DOHH2 (cell line): Measurements from ENCODE around the gene ALG12.

ENCODE experiments used
- H3F3A ChIP-seq: fragments of 200-600 bp; sonication (generic), shearing (Covaris generic); 2 replicates; pipeline ENCODE4 v1.6.0; 2016; ENCODE audit warnings: antibody characterized with exemption, mild to moderate bottlenecking; ENCODE audit not compliant: control insufficient read depth, insufficient read depth
- H3K27ac ChIP-seq: fragments of 200-600 bp; sonication (generic); 2 replicates; pipeline ENCODE4 v1.5.1; 2014; ENCODE audit warnings: low read depth, mild to moderate bottlenecking, low read length, moderate library complexity
- H3K27me3 ChIP-seq: fragments of 200-600 bp; sonication (generic); 2 replicates; pipeline ENCODE4 v1.6.1; 2014; ENCODE audit warnings: mild to moderate bottlenecking, low read length, mixed read lengths; ENCODE audit not compliant: control insufficient read depth
- H3K36me3 ChIP-seq: fragments of 200-600 bp; sonication (generic); 2 replicates; pipeline ENCODE4 v1.6.1; 2014; ENCODE audit warnings: mild to moderate bottlenecking, low read length, moderate library complexity, mixed read lengths; ENCODE audit not compliant: control insufficient read depth
- H3K4me1 ChIP-seq: fragments of 200-600 bp; sonication (generic); 2 replicates; pipeline ENCODE4 v1.6.1; 2014; ENCODE audit warnings: mild to moderate bottlenecking, low read length, mixed read lengths; ENCODE audit not compliant: control insufficient read depth
- H3K4me2 ChIP-seq: fragments of 200-600 bp; sonication (generic); 2 replicates; pipeline ENCODE4 v1.6.0; 2014; ENCODE audit warnings: mild to moderate bottlenecking, low read length, moderate library complexity
- H3K4me3 ChIP-seq: fragments of 200-600 bp; sonication (generic); 2 replicates; pipeline ENCODE4 v1.5.1; 2014; ENCODE audit warnings: mild to moderate bottlenecking, low read length, mixed read lengths
- H3K79me2 ChIP-seq: fragments of 200-600 bp; sonication (generic); 2 replicates; pipeline ENCODE4 v1.6.1; 2014; ENCODE audit warnings: mild to moderate bottlenecking, low read length, mixed read lengths; ENCODE audit not compliant: control insufficient read depth
- H3K9me2 ChIP-seq: fragments of 200-600 bp; sonication (generic); replicated peaks from 2 replicates; pipeline ENCODE4 v1.6.1; 2014; ENCODE audit warnings: mild to moderate bottlenecking, low read length, mixed read lengths; ENCODE audit not compliant: control insufficient read depth
- H3K9me3 ChIP-seq: fragments of 200-600 bp; sonication (generic); 2 replicates; pipeline ENCODE4 v1.6.1; 2014; ENCODE audit warnings: antibody characterized with exemption, low read length, mixed read lengths; ENCODE audit not compliant: control insufficient read depth, insufficient read depth
- H4K20me1 ChIP-seq: fragments of 200-600 bp; sonication (generic); 2 replicates; pipeline ENCODE4 v1.6.0; 2014; ENCODE audit warnings: low read depth, mild to moderate bottlenecking, antibody characterized with exemption, low read length, moderate library complexity; ENCODE audit not compliant: control insufficient read depth, insufficient read depth
- EZH2phosphoT487 ChIP-seq: fragments of 200-600 bp; sonication (generic); IDR thresholded peaks from 2 replicates; pipeline ENCODE4 v1.6.1; 2017; ENCODE audit warnings: borderline replicate concordance, mild to moderate bottlenecking, antibody characterized with exemption, low read length, moderate library complexity, mixed read lengths
- TF ChIP-seq, protein P1 (sequence below): fragments of 200-600 bp; sonication (generic); IDR thresholded peaks from one replicate; pipeline ENCODE4 v1.5.1; 2014; ENCODE audit warnings: antibody characterized with exemption, mild to moderate bottlenecking, low read depth, low read length; ENCODE audit not compliant: poor library complexity, severe bottlenecking

ALG12 gene

DNA sequence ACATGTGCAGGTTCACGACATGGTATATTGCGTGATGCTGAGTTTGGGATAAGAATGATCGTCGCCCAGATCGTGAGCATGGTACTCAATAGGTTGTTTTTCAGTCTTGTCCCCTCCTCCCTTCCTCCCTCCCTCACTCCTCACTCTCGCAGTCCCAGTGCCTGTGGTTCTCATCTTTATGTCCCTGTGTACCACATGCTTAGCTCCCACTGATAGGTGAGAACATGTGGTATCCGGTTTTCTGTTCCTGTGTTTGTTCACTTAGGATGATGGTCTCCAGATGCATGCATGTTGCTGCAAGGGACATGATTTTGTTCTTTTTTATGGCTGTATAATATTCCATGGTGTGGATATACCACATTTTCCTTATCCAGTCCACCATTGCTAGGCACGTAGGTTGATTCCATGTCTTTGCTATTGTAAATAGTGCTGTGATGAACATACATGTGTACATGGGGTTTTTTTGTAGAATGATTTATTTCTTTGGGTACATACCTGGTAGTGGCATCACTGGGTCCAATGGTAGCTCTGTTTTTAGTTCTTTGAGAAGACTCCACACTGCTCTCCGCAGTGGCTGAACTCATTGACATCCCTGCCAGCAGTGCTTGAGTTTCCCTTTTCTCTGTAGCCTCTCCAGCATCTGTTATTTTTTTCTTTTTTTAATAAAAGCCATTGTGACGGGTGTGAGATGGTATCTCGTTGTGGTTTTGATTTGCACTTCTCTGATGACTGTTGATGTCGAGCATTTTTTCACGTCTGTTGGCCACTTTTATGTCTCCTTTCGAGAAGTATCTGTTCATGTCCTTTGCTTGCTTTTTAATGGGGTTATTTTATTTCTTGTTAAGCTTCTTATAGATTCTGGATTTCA is 48.2 kb downstream of the ALG12 start:
- Histone ChIP-seq H3K27me3 (no peaks in the 10 kb centered on the region), H3K79me2 (peaks cover 98% of the 10 kb centered on the region), H3K4me2 (no peak overlapping the region), H3K4me3 (no peak overlapping the region), H3K9me3 (no peaks in the 10 kb centered on the region), H4K20me1 (peaks cover 9% of the 10 kb centered on the region; the same call in 1 of the 2 replicates), H3K4me1 (no peaks in the 10 kb centered on the region), H3K36me3 (peaks cover 38% of the 10 kb centered on the region), H3K27ac (no peak overlapping the region), H3K9me2 (no peaks in the 10 kb centered on the region), H3F3A (0 out of 2 replicates have a peak, but pooled peaks cover 4% of the 10 kb centered on the region)
- no peak for TF ChIP-seq EZH2phosphoT487
- TF ChIP-seq, protein P1, sequence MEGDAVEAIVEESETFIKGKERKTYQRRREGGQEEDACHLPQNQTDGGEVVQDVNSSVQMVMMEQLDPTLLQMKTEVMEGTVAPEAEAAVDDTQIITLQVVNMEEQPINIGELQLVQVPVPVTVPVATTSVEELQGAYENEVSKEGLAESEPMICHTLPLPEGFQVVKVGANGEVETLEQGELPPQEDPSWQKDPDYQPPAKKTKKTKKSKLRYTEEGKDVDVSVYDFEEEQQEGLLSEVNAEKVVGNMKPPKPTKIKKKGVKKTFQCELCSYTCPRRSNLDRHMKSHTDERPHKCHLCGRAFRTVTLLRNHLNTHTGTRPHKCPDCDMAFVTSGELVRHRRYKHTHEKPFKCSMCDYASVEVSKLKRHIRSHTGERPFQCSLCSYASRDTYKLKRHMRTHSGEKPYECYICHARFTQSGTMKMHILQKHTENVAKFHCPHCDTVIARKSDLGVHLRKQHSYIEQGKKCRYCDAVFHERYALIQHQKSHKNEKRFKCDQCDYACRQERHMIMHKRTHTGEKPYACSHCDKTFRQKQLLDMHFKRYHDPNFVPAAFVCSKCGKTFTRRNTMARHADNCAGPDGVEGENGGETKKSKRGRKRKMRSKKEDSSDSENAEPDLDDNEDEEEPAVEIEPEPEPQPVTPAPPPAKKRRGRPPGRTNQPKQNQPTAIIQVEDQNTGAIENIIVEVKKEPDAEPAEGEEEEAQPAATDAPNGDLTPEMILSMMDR, result no peak

DNA sequence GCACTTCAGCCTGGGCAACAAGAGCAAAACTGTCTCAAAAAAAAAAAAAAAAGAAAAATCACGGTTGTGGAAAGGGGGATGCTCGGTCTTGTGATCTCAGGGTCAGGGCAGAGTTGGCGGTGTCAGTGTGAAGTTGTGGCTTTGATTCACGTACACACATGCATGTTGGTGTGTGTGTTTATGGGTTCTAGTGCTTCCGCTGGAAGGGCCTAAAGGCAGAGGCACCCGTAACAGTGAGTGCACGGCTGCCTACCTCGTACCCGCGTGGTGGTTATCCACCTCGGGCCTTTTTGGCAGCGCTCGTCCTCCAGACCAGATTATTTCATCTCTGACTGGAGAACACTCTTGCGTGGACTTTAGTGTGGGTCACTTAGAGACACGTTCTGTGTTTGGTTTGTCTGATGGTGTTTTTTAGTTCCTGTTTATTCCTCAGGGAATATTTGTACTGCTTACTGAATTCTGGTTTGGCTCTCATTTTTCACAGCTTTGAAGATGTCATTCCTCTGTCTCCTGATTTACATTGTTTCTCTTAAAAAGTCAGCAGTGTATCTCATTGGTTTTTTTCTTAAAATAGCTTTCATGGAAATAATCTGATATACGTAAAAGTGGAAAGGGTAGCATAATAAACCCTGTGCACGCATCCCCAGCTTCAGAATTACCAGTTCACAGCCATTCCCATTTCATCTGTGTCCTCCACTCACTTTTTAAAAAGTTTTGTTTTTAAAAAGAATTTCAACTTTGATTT is 49.0 kb downstream of the ALG12 start:
- Histone ChIP-seq H3K36me3 (peaks cover 38% of the 10 kb centered on the region), H4K20me1 (peaks cover 9% of the 10 kb centered on the region; the same call in 1 of the 2 replicates), H3K4me1 (no peaks in the 10 kb centered on the region), H3K79me2 (peaks cover 99% of the 10 kb centered on the region), H3F3A (0 out of 2 replicates have a peak, but pooled peaks cover 4% of the 10 kb centered on the region), H3K4me3 (no peak overlapping the region), H3K9me3 (no peaks in the 10 kb centered on the region), H3K9me2 (no peaks in the 10 kb centered on the region), H3K27ac (no peak overlapping the region), H3K27me3 (no peaks in the 10 kb centered on the region), H3K4me2 (no peak overlapping the region)
- no peak for TF ChIP-seq EZH2phosphoT487
- TF ChIP-seq, protein P1, result no peak

GRCh38 chr22:49867303-49868265 is 50.7 kb downstream of the ALG12 start:
- Histone ChIP-seq H3K9me2 (no peaks in the 10 kb centered on the region), H3K4me1 (no peaks in the 10 kb centered on the region), H3K79me2 (peaks cover 99% of the 10 kb centered on the region), H3F3A (0 out of 2 replicates have a peak, but pooled peaks cover 4% of the 10 kb centered on the region), H3K4me3 (no peak overlapping the region), H3K27ac (no peak overlapping the region), H3K4me2 (no peak overlapping the region), H3K36me3 (peaks cover 34% of the 10 kb centered on the region), H3K9me3 (no peaks in the 10 kb centered on the region), H3K27me3 (no peaks in the 10 kb centered on the region), H4K20me1 (peaks cover 9% of the 10 kb centered on the region; the same call in 1 of the 2 replicates)
- no peak for TF ChIP-seq EZH2phosphoT487
- TF ChIP-seq, protein P1, result no peak
